H9 (cell line): ENCODE measurements around the gene PCYT2. TPM values are rescaled to one million over a fixed set of nuclear protein-coding genes. Genes with fewer than 3 reads are reported as not detected.
A peak's percentile ranks its signal among the peaks of the same experiment; 100 is the strongest.

Source experiments
- DNase-seq: peaks from one replicate; pipeline ENCODE4 v3.0.0-alpha.2; 2017
- H2AFZ ChIP-seq: one replicate; pipeline ENCODE4 v1.6.1; 2013; ENCODE audit warnings: mild to moderate bottlenecking, low read length, control low read depth, moderate library complexity
- H2AK5ac ChIP-seq: 2 replicates; pipeline ENCODE4 v1.6.1; 2013; ENCODE audit warnings: low read length, control low read depth, mixed read lengths; ENCODE audit not compliant: insufficient read length
- H2BK120ac ChIP-seq: one replicate; pipeline ENCODE4 v1.6.1; 2013; ENCODE audit warnings: low read depth, mild to moderate bottlenecking, low read length, control low read depth, inconsistent platforms; ENCODE audit not compliant: poor library complexity, severe bottlenecking
- H2BK12ac ChIP-seq: 2 replicates; pipeline ENCODE4 v1.6.1; 2013; ENCODE audit warnings: low read length, control low read depth, mixed read lengths, low read depth; ENCODE audit not compliant: insufficient read length
- H2BK15ac ChIP-seq: 2 replicates; pipeline ENCODE4 v1.6.1; 2013; ENCODE audit warnings: low read depth, low read length, control low read depth
- H2BK20ac ChIP-seq: one replicate; pipeline ENCODE4 v1.6.1; 2013; ENCODE audit warnings: low read depth, mild to moderate bottlenecking, low read length, control low read depth, inconsistent platforms; ENCODE audit not compliant: poor library complexity, severe bottlenecking
- H2BK5ac ChIP-seq: 2 replicates; pipeline ENCODE4 v1.6.1; 2013; ENCODE audit warnings: low read length, control low read depth, mixed read lengths; ENCODE audit not compliant: insufficient read length
- H3K14ac ChIP-seq: 2 replicates; pipeline ENCODE4 v1.6.1; 2013; ENCODE audit warnings: low read length, control low read depth; ENCODE audit not compliant: insufficient read depth
- H3K18ac ChIP-seq: 2 replicates; pipeline ENCODE4 v1.6.1; 2013; ENCODE audit warnings: low read depth, mild to moderate bottlenecking, mixed read lengths, low read length, control low read depth; ENCODE audit not compliant: insufficient read length
- H3K23ac ChIP-seq: 2 replicates; pipeline ENCODE4 v1.6.1; 2013; ENCODE audit warnings: low read length, control low read depth, mixed read lengths, low read depth; ENCODE audit not compliant: insufficient read length
- H3K23me2 ChIP-seq: 2 replicates; pipeline ENCODE4 v1.6.1; 2013; ENCODE audit warnings: low read depth, mild to moderate bottlenecking, mixed read lengths, low read length, control low read depth; ENCODE audit not compliant: insufficient read length, poor library complexity, severe bottlenecking
- H3K27ac ChIP-seq: 2 replicates; pipeline ENCODE4 v1.5.1; 2013; ENCODE audit warnings: low read length, control low read depth, mixed read lengths, low read depth; ENCODE audit not compliant: insufficient read length
- H3K27me3 ChIP-seq: 2 replicates; pipeline ENCODE4 v1.6.1; 2013; ENCODE audit warnings: low read length, control low read depth, inconsistent platforms; ENCODE audit not compliant: insufficient read depth
- H3K4ac ChIP-seq: 2 replicates; pipeline ENCODE4 v1.6.1; 2013; ENCODE audit warnings: low read depth, mild to moderate bottlenecking, control low read depth, inconsistent platforms, low read length, moderate library complexity
- H3K4me1 ChIP-seq: 2 replicates; pipeline ENCODE4 v1.6.1; 2013; ENCODE audit warnings: low read length, control low read depth, inconsistent platforms; ENCODE audit not compliant: insufficient read depth
- H3K4me2 ChIP-seq: 2 replicates; pipeline ENCODE4 v1.6.1; 2013; ENCODE audit warnings: low read length, control low read depth, mixed read lengths; ENCODE audit not compliant: insufficient read length, insufficient read depth
- H3K56ac ChIP-seq: 2 replicates; pipeline ENCODE4 v1.6.1; 2013; ENCODE audit warnings: low read depth, mild to moderate bottlenecking, mixed read lengths, low read length, control low read depth; ENCODE audit not compliant: insufficient read length
- H3K79me1 ChIP-seq: 2 replicates; pipeline ENCODE4 v1.6.1; 2013; ENCODE audit warnings: low read depth, mild to moderate bottlenecking, moderate library complexity, low read length, control low read depth, inconsistent platforms; ENCODE audit not compliant: insufficient read depth, poor library complexity, severe bottlenecking
- H3K79me2 ChIP-seq: 2 replicates; pipeline ENCODE4 v1.6.1; 2013; ENCODE audit warnings: low read length, control low read depth, inconsistent platforms; ENCODE audit not compliant: insufficient read depth
- H3K9ac ChIP-seq: 2 replicates; pipeline ENCODE4 v1.6.1; 2013; ENCODE audit warnings: low read length, control low read depth, mixed read lengths; ENCODE audit not compliant: insufficient read length; ENCODE audit errors: extremely low read depth
- H3K9me3 ChIP-seq: one replicate; pipeline ENCODE4 v1.6.1; 2013; ENCODE audit warnings: low read depth, low read length, inconsistent platforms; ENCODE audit not compliant: control insufficient read depth
- H3T11ph ChIP-seq: one replicate; pipeline ENCODE4 v1.6.1; 2013; ENCODE audit warnings: mild to moderate bottlenecking, low read length, control low read depth, inconsistent platforms
- H4K20me1 ChIP-seq: one replicate; pipeline ENCODE4 v1.6.1; 2013; ENCODE audit not compliant: control insufficient read depth, insufficient read length, insufficient read depth
- H4K5ac ChIP-seq: 2 replicates; pipeline ENCODE4 v1.6.1; 2013; ENCODE audit warnings: low read depth, mild to moderate bottlenecking, mixed read lengths, low read length, control low read depth; ENCODE audit not compliant: insufficient read length
- H4K8ac ChIP-seq: replicated peaks from 2 replicates; pipeline ENCODE4 v1.6.1; 2013; ENCODE audit warnings: low read length, control low read depth, mixed read lengths, low read depth; ENCODE audit not compliant: insufficient read length
- H4K91ac ChIP-seq: 2 replicates; pipeline ENCODE4 v1.6.1; 2013; ENCODE audit warnings: low read depth, mild to moderate bottlenecking, moderate library complexity, mixed read lengths, low read length, control low read depth; ENCODE audit not compliant: insufficient read length
- H3K27ac Mint-ChIP-seq, 3 experiments: 2 replicates in 2 of 3; 3 replicates in 1 of 3; pipeline ENCODE4 v1.8.0; 2020 to 2021; ENCODE audit warnings: mixed read lengths in 3 of 3, mild to moderate bottlenecking in 1 of 3, moderate library complexity in 1 of 3
- H3K27me3 Mint-ChIP-seq: 2 replicates; pipeline ENCODE4 v1.8.0; 2021; ENCODE audit warnings: low read depth, mild to moderate bottlenecking, moderate library complexity, mixed read lengths
- H3K36me3 Mint-ChIP-seq, 3 experiments: 2 replicates in 2 of 3; 3 replicates in 1 of 3; pipeline ENCODE4 v1.8.0; 2020 to 2021; ENCODE audit warnings: low read depth in 3 of 3, mixed read lengths in 3 of 3; ENCODE audit not compliant: insufficient read depth in 1 of 3
- H3K4me1 Mint-ChIP-seq, 2 experiments: 2 replicates each; pipeline ENCODE4 v1.8.0; 2020; ENCODE audit warnings: mixed read lengths in 2 of 2
- H3K4me3 Mint-ChIP-seq, 2 experiments: 2 replicates in 1 of 2; 3 replicates in 1 of 2; pipeline ENCODE4 v1.8.0; 2020 to 2021; ENCODE audit warnings: mild to moderate bottlenecking in 2 of 2, mixed read lengths in 2 of 2, moderate library complexity in 1 of 2
- H3K9me3 Mint-ChIP-seq, 2 experiments: 2 replicates in 1 of 2; 3 replicates in 1 of 2; pipeline ENCODE4 v1.8.0; 2020; ENCODE audit warnings: mild to moderate bottlenecking in 2 of 2, mixed read lengths in 2 of 2, moderate library complexity in 1 of 2
- CTCF ChIP-seq: fragments of 200-600 bp; sonication (generic); conservative IDR thresholded peaks from 3 replicates; pipeline ENCODE4 v1.8.0; 2021; ENCODE audit warnings: antibody characterized with exemption, mild to moderate bottlenecking
- WGBS: extraction: QIAGEN DNeasy Blood & Tissue Kit; methylation state at CpG from one replicate; pipeline ENCODE4 v1.1.7; 2013; ENCODE audit warnings: missing lambda C conversion rate, low lambda C conversion rate, mixed read lengths; ENCODE audit not compliant: insufficient read length; ENCODE audit errors: extremely low coverage; 5-methylcytosine and 5-hydroxymethylcytosine counted together
- total RNA-seq: library from RNA; stranded (reverse); gene quantifications from 2 replicates; pipeline ENCODE4 v1.2.1, GENCODE V29; 2021

PCYT2 gene
- total RNA-seq, 1 experiment from 2014 or later: 24.5 TPM

- H2BK12ac ChIP-seq: no peak overlapping the region
- Mint-ChIP-seq H3K36me3 (no peaks in the 10 kb centered on the region), H3K27me3 (peaks cover 49% of the 10 kb centered on the region), H3K4me3 (0 out of 5 replicates have a peak overlapping the region, but pooled peaks of 1 of the 2 experiments have one; percentile 9), H3K27ac (no peak overlapping the region), H3K4me1 (peaks cover under 1 to 11% of the 10 kb centered on the region in 2 experiments), H3K9me3 (no peaks in the 10 kb centered on the region)
- H2AK5ac ChIP-seq: no peak overlapping the region
- H3K4ac ChIP-seq: no peak overlapping the region
- no peak overlapping the region for H3K18ac ChIP-seq
- no peak overlapping the region for H4K91ac ChIP-seq
- H3K79me1 ChIP-seq: no peaks in the 10 kb centered on the region
- no peaks in the 10 kb centered on the region for H3K4me1 ChIP-seq
- H3K27ac ChIP-seq: no peak overlapping the region
- H2BK5ac ChIP-seq: no peak overlapping the region
- no peak overlapping the region for H3K14ac ChIP-seq
- H3K9ac ChIP-seq: no peak overlapping the region
- no peak overlapping the region for H2AFZ ChIP-seq
- H4K5ac ChIP-seq: no peak overlapping the region
- TF ChIP-seq CTCF: no peak
- H3T11ph ChIP-seq: no peak overlapping the region
- H3K79me2 ChIP-seq: no peaks in the 10 kb centered on the region
- H4K8ac ChIP-seq: no peak overlapping the region
- H2BK20ac ChIP-seq: no peak overlapping the region
- no CpG with 5 or more reads among the region's 13 CpGs for WGBS
- no peak overlapping the region for H3K23ac ChIP-seq
- no peak overlapping the region for H2BK15ac ChIP-seq
- H4K20me1 ChIP-seq: no peaks in the 10 kb centered on the region
- no peaks in the 10 kb centered on the region for H3K9me3 ChIP-seq
- no peaks in the 10 kb centered on the region; the same call in 1 of the 2 replicates for H3K27me3 ChIP-seq
- H3K56ac ChIP-seq: no peak overlapping the region
- no peak for DNase-seq
- H3K23me2 ChIP-seq: no peaks in the 10 kb centered on the region
- no peak overlapping the region for H3K4me2 ChIP-seq
- H2BK120ac ChIP-seq: no peak overlapping the region
Observed at GRCh38 chr17:81951785-81952684, 40.8 kb upstream of the PCYT2 start.
